Esophagus muscularis mucosa (tissue), 4 donors: ENCODE data around the gene AGBL2. TPM values are rescaled to one million over a fixed set of nuclear protein-coding genes. Genes with fewer than 3 reads are reported as not detected.

Experiments used
- DNase-seq: peaks from one replicate; pipeline ENCODE4 v3.0.0-alpha.2; 2017; ENCODE audit errors: extremely low spot score
- H3K27ac ChIP-seq, 4 donors: fragments of 200-600 bp; sonication (generic); replicated peaks in 1 of 4; 1 replicate in 3 of 4; 2 replicates in 1 of 4; pipeline ENCODE4 v1.5.1; 2016 to 2019; ENCODE audit warnings: mild to moderate bottlenecking in 1 of 4
- H3K27me3 ChIP-seq, 4 donors: fragments of 200-600 bp; sonication (generic); one replicate each; pipeline versions ENCODE4 v1.5.1 to v1.6.0; 2016 to 2019
- H3K36me3 ChIP-seq, 4 donors: fragments of 200-600 bp; sonication (generic); one replicate each; pipeline ENCODE4 v1.5.1; 2016 to 2019
- H3K4me1 ChIP-seq, 4 donors: fragments of 200-600 bp; sonication (generic); one replicate each; pipeline ENCODE4 v1.5.1; 2016 to 2019
- H3K4me3 ChIP-seq, 4 donors: fragments of 200-600 bp; sonication (generic); 1 replicate in 2 of 4; 2 replicates in 2 of 4; pipeline ENCODE4 v1.5.1; 2016 to 2019; ENCODE audit warnings: mild to moderate bottlenecking in 4 of 4, moderate library complexity in 1 of 4
- H3K9me3 ChIP-seq, 4 donors: fragments of 200-600 bp; sonication (generic); 1 replicate in 3 of 4; 2 replicates in 1 of 4; pipeline ENCODE4 v1.5.1; 2016 to 2019
- EP300 ChIP-seq: sonication (generic); formaldehyde crosslinking; IDR thresholded peaks from one replicate; pipeline ENCODE4 v1.6.1; 2017; ENCODE audit warnings: antibody characterized with exemption
- POLR2A ChIP-seq: fragments of 450-650 bp; IDR thresholded peaks from one replicate; pipeline ENCODE4 v1.6.1; 2017; ENCODE audit warnings: antibody characterized with exemption, moderate library complexity, mild to moderate bottlenecking, low read depth
- POLR2AphosphoS5 ChIP-seq, 2 donors: sonication (generic); formaldehyde crosslinking; IDR thresholded peaks; one replicate each; pipeline ENCODE4 v1.6.1; 2017; ENCODE audit warnings: antibody characterized with exemption in 2 of 2
- WGBS: methylation state at CpG from one replicate; pipeline ENCODE4 v1.1.5; 2018; 5-methylcytosine and 5-hydroxymethylcytosine counted together
- intact Hi-C: fragments of 100-400 bp; cut with DNase I; formaldehyde crosslinking; loops from one replicate; pipeline ENCODE4 v1.15.1; 2023
- total RNA-seq, 4 donors: library from RNA; depleted of rRNA; stranded (reverse); fragments of >200 nt; gene quantifications; one replicate each; pipeline versions ENCODE4 v1.1.0 to v1.2.1, GENCODE V29; 2016
- TF ChIP-seq, protein P1 (sequence below), 3 experiments: fragments of 200-600 bp in 2 of 3; fragments of 450-650 bp in 1 of 3; sonication (generic) in 2 of 3; IDR thresholded peaks; one replicate each; pipeline ENCODE4 v1.5.1; 2017 to 2019; ENCODE audit warnings: antibody characterized with exemption in 3 of 3, mild to moderate bottlenecking in 2 of 3, moderate library complexity in 1 of 3

Gene AGBL2
- total RNA-seq, 4 donors from 2014 or later = 0.42 to 1.8 TPM; not detected in 2

DNA sequence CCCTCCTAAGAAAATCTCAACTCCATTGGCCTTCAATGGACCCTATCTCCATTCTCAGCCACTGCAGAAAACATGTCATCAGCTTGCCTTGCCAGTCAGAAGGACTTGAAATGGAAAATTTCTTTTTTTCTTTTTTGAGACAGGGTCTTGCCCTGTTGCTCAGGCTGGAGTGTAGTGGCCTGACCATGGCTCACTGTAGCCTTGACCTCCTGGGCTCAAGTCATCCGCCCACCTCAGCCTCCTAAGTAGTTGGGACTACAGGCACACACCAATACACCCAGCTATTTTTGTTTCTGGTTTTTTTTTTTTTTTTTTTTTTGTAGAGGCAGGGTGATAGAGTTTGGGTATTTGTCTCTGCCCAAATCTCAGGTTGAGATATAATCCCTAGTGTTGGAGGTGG, 29.0 kb downstream of the AGBL2 start:
- H3K36me3 ChIP-seq = no peaks in the 10 kb centered on the region
- H3K4me1 ChIP-seq = no peaks in the 10 kb centered on the region
- intact Hi-C loops = no loop called here
- no peaks in the 10 kb centered on the region for H3K27me3 ChIP-seq
- TF ChIP-seq, protein P1, sequence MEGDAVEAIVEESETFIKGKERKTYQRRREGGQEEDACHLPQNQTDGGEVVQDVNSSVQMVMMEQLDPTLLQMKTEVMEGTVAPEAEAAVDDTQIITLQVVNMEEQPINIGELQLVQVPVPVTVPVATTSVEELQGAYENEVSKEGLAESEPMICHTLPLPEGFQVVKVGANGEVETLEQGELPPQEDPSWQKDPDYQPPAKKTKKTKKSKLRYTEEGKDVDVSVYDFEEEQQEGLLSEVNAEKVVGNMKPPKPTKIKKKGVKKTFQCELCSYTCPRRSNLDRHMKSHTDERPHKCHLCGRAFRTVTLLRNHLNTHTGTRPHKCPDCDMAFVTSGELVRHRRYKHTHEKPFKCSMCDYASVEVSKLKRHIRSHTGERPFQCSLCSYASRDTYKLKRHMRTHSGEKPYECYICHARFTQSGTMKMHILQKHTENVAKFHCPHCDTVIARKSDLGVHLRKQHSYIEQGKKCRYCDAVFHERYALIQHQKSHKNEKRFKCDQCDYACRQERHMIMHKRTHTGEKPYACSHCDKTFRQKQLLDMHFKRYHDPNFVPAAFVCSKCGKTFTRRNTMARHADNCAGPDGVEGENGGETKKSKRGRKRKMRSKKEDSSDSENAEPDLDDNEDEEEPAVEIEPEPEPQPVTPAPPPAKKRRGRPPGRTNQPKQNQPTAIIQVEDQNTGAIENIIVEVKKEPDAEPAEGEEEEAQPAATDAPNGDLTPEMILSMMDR (IDR thresholded peaks at IDR 0.05) = no peak
- TF ChIP-seq POLR2AphosphoS5 (IDR thresholded peaks at IDR 0.05) (no peak), POLR2A (no peak), EP300 (no peak)
- no peak for DNase-seq
- no peak overlapping the region for H3K4me3 ChIP-seq
- H3K9me3 ChIP-seq = no peaks in the 10 kb centered on the region
- H3K27ac ChIP-seq = no peak overlapping the region
- 90% methylated on average over 1 of the region's 1 CpG for WGBS

DNA sequence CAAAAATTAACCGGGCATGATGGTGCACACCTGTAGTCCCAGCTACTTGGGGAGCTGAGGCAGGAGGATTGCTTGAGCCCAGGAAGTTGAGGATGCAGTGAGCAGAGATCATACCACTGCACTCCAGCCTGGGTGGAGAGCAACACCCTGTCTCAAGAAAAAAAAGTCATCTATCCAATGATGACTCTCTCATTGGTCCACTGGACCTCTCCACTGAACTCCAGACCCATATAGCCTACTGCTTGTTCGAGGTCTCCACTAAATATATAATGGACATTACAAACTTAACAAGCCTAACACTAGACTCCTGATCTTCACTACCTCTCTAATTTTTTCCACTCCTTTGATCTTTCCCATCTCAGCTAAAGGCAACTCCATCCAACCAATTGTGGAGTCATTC, 39.3 kb downstream of the AGBL2 start:
- no peaks in the 10 kb centered on the region for H3K27me3 ChIP-seq
- no peak for DNase-seq
- H3K4me1 ChIP-seq = no peaks in the 10 kb centered on the region
- TF ChIP-seq POLR2A = no peak
- TF ChIP-seq EP300 = no peak
- TF ChIP-seq, protein P1 (IDR thresholded peaks at IDR 0.05) = no peak
- TF ChIP-seq POLR2AphosphoS5 (IDR thresholded peaks at IDR 0.05) = no peak
- no peak overlapping the region for H3K27ac ChIP-seq
- no peaks in the 10 kb centered on the region for H3K9me3 ChIP-seq
- no peaks in the 10 kb centered on the region for H3K36me3 ChIP-seq
- intact Hi-C loops = no loop called here
- WGBS = 93% methylated on average over 2 of the region's 2 CpGs
- H3K4me3 ChIP-seq = no peak overlapping the region

DNA sequence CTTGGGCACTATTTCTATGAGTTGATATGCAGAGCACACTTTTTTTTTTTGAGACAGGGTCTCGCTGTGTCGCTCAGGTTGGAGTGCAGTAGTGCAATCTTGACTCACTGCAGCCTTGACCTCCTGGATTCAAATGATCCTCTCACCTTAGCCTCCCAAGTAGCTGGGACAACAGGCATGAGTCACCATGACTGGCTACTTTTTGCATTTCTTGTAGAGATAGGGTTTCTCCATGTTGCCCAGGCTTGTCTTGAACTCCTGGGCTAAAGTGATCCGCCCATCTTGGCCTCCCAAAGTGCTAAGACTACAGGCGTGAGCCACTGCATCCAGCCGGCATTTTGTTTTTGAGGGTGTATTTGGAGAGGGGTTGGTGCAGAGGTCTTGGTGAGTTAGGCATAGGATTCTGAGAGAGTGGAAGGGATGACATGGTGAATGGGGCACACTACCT, 42.9 kb downstream of the AGBL2 start:
- Histone ChIP-seq H3K4me1 (no peaks in the 10 kb centered on the region), H3K4me3 (no peak overlapping the region), H3K9me3 (no peaks in the 10 kb centered on the region), H3K27ac (no peak overlapping the region), H3K36me3 (no peaks in the 10 kb centered on the region), H3K27me3 (no peaks in the 10 kb centered on the region)
- no peak for DNase-seq
- intact Hi-C loops = no loop called here
- TF ChIP-seq POLR2A (no peak), EP300 (no peak), POLR2AphosphoS5 (IDR thresholded peaks at IDR 0.05) (no peak)
- TF ChIP-seq, protein P1 (IDR thresholded peaks at IDR 0.05) = no peak
- 95% methylated on average over 5 of the region's 5 CpGs for WGBS

DNA sequence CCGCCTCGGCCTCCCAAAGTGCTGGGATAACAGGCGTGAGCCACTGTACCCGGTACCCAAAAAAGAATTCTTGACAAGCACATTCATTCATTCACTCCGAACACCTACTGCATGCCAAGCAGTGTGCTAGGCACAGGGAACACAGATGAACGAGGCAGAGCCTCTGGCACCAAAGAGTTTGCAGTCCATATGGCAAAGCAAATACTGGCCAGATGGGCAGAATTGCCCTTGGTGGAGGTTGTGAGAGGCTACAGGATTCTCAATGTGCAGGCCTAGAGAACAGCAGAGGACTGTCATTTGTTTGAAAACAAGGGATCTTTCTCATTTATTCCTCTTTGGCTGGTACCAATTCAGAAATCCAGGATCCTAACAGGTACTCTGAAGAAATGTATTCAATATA, 45.3 kb downstream of the AGBL2 start:
- intact Hi-C loops = no loop called here
- H3K27me3 ChIP-seq = no peaks in the 10 kb centered on the region
- H3K36me3 ChIP-seq = no peaks in the 10 kb centered on the region
- no peaks in the 10 kb centered on the region for H3K4me1 ChIP-seq
- WGBS = 94% methylated on average over 6 of the region's 6 CpGs
- no peak overlapping the region for H3K27ac ChIP-seq
- no peak for TF ChIP-seq POLR2AphosphoS5 (IDR thresholded peaks at IDR 0.05)
- TF ChIP-seq POLR2A = no peak
- TF ChIP-seq, protein P1 (IDR thresholded peaks at IDR 0.05) = no peak
- no peak for TF ChIP-seq EP300
- H3K4me3 ChIP-seq = no peak overlapping the region
- DNase-seq = no peak
- H3K9me3 ChIP-seq = no peaks in the 10 kb centered on the region

DNA sequence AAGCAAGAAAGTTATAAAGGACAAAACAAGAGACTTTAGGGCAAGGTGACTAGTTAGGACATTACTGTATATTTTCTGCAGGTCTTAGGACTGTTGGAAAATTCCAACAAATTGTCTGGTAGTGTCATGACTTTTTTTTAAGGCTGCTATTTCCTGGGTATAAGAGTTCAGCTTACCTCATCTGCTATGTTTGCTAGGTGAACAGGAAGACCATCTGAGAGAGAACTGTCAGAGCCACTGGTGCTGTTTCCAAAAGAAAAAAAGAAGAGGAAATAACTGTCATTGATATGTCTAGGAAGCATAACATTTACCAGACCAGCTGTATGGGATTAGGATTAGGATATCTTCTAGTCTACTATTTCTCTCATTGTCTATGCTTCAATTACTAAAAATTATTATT, 46.5 kb downstream of the AGBL2 start:
- Histone ChIP-seq H3K36me3 (no peaks in the 10 kb centered on the region), H3K27ac (no peak overlapping the region), H3K4me3 (no peak overlapping the region), H3K27me3 (no peaks in the 10 kb centered on the region), H3K4me1 (no peaks in the 10 kb centered on the region), H3K9me3 (no peaks in the 10 kb centered on the region)
- DNase-seq = no peak
- TF ChIP-seq POLR2AphosphoS5 (IDR thresholded peaks at IDR 0.05) (no peak), POLR2A (no peak), EP300 (no peak)
- TF ChIP-seq, protein P1 (IDR thresholded peaks at IDR 0.05) = no peak
- intact Hi-C loops = no loop called here
